ENCODE results near the gene CFHR5.

DNA sequence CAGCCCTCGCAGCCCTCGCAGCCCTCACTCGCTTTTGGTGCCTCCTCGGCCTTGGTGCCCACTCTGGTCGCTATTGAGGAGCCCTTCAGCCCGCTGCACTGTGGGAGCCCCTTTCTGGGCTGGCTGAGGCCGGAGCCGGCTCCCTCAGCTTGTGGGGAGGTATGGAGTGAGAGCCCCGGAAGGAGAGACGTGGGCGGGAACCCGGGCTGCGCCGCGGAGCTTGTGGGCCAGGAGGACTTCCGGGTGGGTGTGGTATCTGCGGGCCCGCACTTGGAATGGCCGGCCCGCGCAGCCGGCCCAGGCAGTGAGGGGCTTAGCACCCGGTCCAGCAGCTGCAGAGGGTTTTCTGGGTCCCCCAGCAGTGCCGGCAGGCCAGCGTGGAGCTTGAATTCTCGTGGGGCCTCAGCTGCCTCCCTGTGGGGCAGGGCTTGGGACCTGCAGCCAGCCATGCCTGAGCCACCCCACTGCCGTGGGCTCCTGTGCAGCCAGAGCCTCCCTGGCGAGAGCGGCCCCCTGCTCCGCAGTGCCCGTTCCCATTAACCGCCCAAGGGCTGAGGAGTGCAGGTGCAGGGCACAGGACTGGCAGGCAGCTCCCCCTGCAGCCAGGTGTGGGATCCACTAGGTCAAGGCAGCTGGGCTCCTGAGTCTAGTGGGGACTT, 43.7 kb upstream of the CFHR5 start:
- TF ChIP-seq, protein P1, sequence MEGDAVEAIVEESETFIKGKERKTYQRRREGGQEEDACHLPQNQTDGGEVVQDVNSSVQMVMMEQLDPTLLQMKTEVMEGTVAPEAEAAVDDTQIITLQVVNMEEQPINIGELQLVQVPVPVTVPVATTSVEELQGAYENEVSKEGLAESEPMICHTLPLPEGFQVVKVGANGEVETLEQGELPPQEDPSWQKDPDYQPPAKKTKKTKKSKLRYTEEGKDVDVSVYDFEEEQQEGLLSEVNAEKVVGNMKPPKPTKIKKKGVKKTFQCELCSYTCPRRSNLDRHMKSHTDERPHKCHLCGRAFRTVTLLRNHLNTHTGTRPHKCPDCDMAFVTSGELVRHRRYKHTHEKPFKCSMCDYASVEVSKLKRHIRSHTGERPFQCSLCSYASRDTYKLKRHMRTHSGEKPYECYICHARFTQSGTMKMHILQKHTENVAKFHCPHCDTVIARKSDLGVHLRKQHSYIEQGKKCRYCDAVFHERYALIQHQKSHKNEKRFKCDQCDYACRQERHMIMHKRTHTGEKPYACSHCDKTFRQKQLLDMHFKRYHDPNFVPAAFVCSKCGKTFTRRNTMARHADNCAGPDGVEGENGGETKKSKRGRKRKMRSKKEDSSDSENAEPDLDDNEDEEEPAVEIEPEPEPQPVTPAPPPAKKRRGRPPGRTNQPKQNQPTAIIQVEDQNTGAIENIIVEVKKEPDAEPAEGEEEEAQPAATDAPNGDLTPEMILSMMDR (IDR thresholded peaks at IDR 0.05; ENCODE audit: low read depth, low read length): no peak
- no peak for TF ChIP-seq POLR2A (IDR thresholded peaks at IDR 0.05; ENCODE audit: extremely low read depth, insufficient read length)
- TF ChIP-seq, protein P2, sequence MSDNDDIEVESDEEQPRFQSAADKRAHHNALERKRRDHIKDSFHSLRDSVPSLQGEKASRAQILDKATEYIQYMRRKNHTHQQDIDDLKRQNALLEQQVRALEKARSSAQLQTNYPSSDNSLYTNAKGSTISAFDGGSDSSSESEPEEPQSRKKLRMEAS (IDR thresholded peaks at IDR 0.05; ENCODE audit: low read depth, low read length): no peak
